H1 (cell line): Measurements from ENCODE around the gene GRPR. TPM values are rescaled to one million over a fixed set of nuclear protein-coding genes. Genes with fewer than 3 reads are reported as not detected.

Experiments used
- CTBP2 ChIP-seq: IDR thresholded peaks from 2 replicates; pipeline ENCODE4 v1.7.0; 2011; ENCODE audit warnings: borderline replicate concordance, mild to moderate bottlenecking, moderate library complexity, mixed read lengths, low read length; ENCODE audit not compliant: insufficient read depth, insufficient read length
- RAD21 ChIP-seq, 2 experiments: IDR thresholded peaks in 1 of 2; conservative IDR thresholded peaks in 1 of 2; 2 replicates each; pipeline ENCODE4 v1.6.1; 2011; ENCODE audit warnings: low read depth in 2 of 2, low read length in 2 of 2, improper control_type of control experiment in 1 of 2, inconsistent platforms in 1 of 2, mild to moderate bottlenecking in 1 of 2, moderate library complexity in 1 of 2
- SIX5 ChIP-seq: IDR thresholded peaks from 2 replicates; pipeline ENCODE4 v1.6.1; 2011; ENCODE audit warnings: mild to moderate bottlenecking, low read depth, low read length
- SP1 ChIP-seq: IDR thresholded peaks from 2 replicates; pipeline ENCODE4 v1.6.1; 2011; ENCODE audit warnings: low read depth, low read length
- SP4 ChIP-seq: IDR thresholded peaks from 2 replicates; pipeline ENCODE4 v1.6.1; 2012; ENCODE audit warnings: low read length, inconsistent platforms
- polyA plus RNA-seq, 7 experiments: library from polyadenylated mRNA; depleted of rRNA in 3 of 7; stranded (reverse) in 5 of 7; unstranded in 2 of 7; fragments of >200 nt in 5 of 7; fragments of 200-250 nt in 2 of 7; gene quantifications; 1 replicate in 5 of 7; 2 replicates in 1 of 7; 4 replicates in 1 of 7; pipeline versions ENCODE4 v1.2.1 to v1.2.3, GENCODE V29; 2011 to 2013; ENCODE audit warnings: missing spikeins in 2 of 7, mixed read lengths in 2 of 7
- total RNA-seq: library from RNA; stranded (reverse); fragmentation: NEBNext Ultra II Directional; extraction: Animal tissue kit (Norgen Biotek cat#: 25700); gene quantifications from 2 replicates; pipeline ENCODE4 v1.2.1, GENCODE V29; 2021

Gene GRPR
- total and polyA plus RNA-seq, 2 of the 8 experiments (the other 6 are each of a cell fraction or from before 2014, with no cell fraction given), result 18.6 to 78.4 TPM

GRCh38 chrX:16202943-16203342 is 79.6 kb downstream of the GRPR start (continued):
- TF ChIP-seq CTBP2 (no peak), SP4 (no peak), RAD21 (IDR thresholded peaks at IDR 0.05 in 1 of 2, conservative IDR thresholded peaks at IDR 0.05 in 1 of 2; ENCODE audit: low read depth in 2 of 2, low read length in 2 of 2) (no peak), SIX5 (no peak), SP1 (no peak)

Other genes with a start within 250 kb of the GRPR start
- gene MAGEB17, start 43.9 kb downstream of the GRPR start, total RNA-seq, result 1.1 TPM in 1 of 2 replicates, not detected in the other
- 0.48 and 0.53 TPM in 2 replicates for gene MAGEB17, start 43.9 kb downstream of the GRPR start, polyA plus RNA-seq (2011; rRNA removed)